HCT116 (cell line): ENCODE data around the gene CKB.

ENCODE experiments used
- CTCF ChIP-seq, 3 experiments: fragments of 200-600 bp in 1 of 3; sonication (generic) in 1 of 3; IDR thresholded peaks in 2 of 3; conservative IDR thresholded peaks in 1 of 3; 2 replicates each; pipeline ENCODE4 v1.5.1; 2012 to 2017; ENCODE audit warnings: low read depth in 2 of 3, low read length in 2 of 3, antibody characterized with exemption in 1 of 3, borderline replicate concordance in 1 of 3, control low read depth in 1 of 3, mild to moderate bottlenecking in 1 of 3, mixed read lengths in 1 of 3, mixed run types in 1 of 3, moderate library complexity in 1 of 3; ENCODE audit not compliant: insufficient read depth in 1 of 3
- EZH2 ChIP-seq: fragments of 200-600 bp; sonication (generic); IDR thresholded peaks from 2 replicates; pipeline ENCODE4 v1.6.1; 2017; ENCODE audit warnings: antibody characterized with exemption, mixed run types
- FOSL1 ChIP-seq: IDR thresholded peaks from 2 replicates; pipeline ENCODE4 v1.6.1; 2012; ENCODE audit warnings: low read depth

- TF ChIP-seq FOSL1 (no peak), EZH2 (no peak), CTCF (IDR thresholded peaks at IDR 0.05 in 2 of 3, conservative IDR thresholded peaks at IDR 0.05 in 1 of 3; ENCODE audit: borderline replicate concordance in 1 of 3, insufficient read depth in 1 of 3, low read depth in 2 of 3, low read length in 2 of 3) (peak in 1 of 3 experiments; percentile 33; a peak in 2 of 6 replicates)
Measured at GRCh38 chr14:103504991-103505565, 17.6 kb downstream of the CKB start.
